PC-3 (cell line): Measurements from ENCODE around the gene INCA1. TPM values are rescaled to one million over a fixed set of nuclear protein-coding genes. Genes with fewer than 3 reads are reported as not detected.

ENCODE experiments used
- ATAC-seq: fragments of 200-7000 bp; cut with Tn5 transposase; 2 replicates; pipeline ENCODE4 v1.9.1; 2020; ENCODE audit warnings: mild to moderate bottlenecking, moderate library complexity
- BruUV-seq: library from RNA; stranded (reverse); fragments of 400-500 nt; replicated peaks from 2 replicates; lab custom pipeline; 2021; lab: Mats Ljungman, UMichigan
- CTCF ChIA-PET: fragments of 300-600 bp; sonication (Branson Sonifier 250); formaldehyde crosslinking; loops from one replicate; lab custom pipeline; 2022; ENCODE audit warnings: antibody characterized with exemption; lab: Charles Lee
- POLR2A ChIA-PET: fragments of 300-600 bp; sonication (Branson Sonifier 250); formaldehyde crosslinking; loops from one replicate; lab custom pipeline; 2022; ENCODE audit warnings: antibody characterized with exemption; ENCODE audit not compliant: unreplicated experiment; lab: Charles Lee
- DNase-seq: peaks from one replicate; pipeline ENCODE4 v3.0.0-alpha.2; 2015
- H2AFZ ChIP-seq: fragments of 300-600 bp; sonication (generic); 2 replicates; pipeline ENCODE4 v1.6.0; 2016; ENCODE audit warnings: antibody characterized with exemption, low read length
- H3F3A ChIP-seq: fragments of 300-600 bp; sonication (generic); one replicate; pipeline ENCODE4 v1.6.0; 2017; ENCODE audit warnings: antibody characterized with exemption, low read length, control low read depth, mild to moderate bottlenecking; ENCODE audit not compliant: unreplicated experiment
- H3K27ac ChIP-seq: fragments of 300-600 bp; sonication (generic); 2 replicates; pipeline ENCODE4 v1.5.1; 2016; ENCODE audit warnings: mild to moderate bottlenecking, low read length
- H3K27me3 ChIP-seq: fragments of 300-600 bp; sonication (generic); 2 replicates; pipeline ENCODE4 v1.6.1; 2016; ENCODE audit warnings: low read length, mixed read lengths
- H3K36me3 ChIP-seq: fragments of 300-600 bp; sonication (generic); 2 replicates; pipeline ENCODE4 v1.6.1; 2016; ENCODE audit warnings: low read depth, mixed run types, low read length, mixed read lengths
- H3K4me1 ChIP-seq: fragments of 300-600 bp; sonication (generic); 2 replicates; pipeline ENCODE4 v1.5.1; 2016; ENCODE audit warnings: low read length; ENCODE audit not compliant: insufficient read depth
- H3K4me2 ChIP-seq: fragments of 300-600 bp; sonication (generic); 2 replicates; pipeline ENCODE4 v1.6.0; 2016; ENCODE audit warnings: low read length
- H3K4me3 ChIP-seq: fragments of 300-600 bp; sonication (generic); 2 replicates; pipeline ENCODE4 v1.5.1; 2016; ENCODE audit warnings: mild to moderate bottlenecking, low read length, mixed read lengths
- H3K79me2 ChIP-seq: fragments of 300-600 bp; sonication (generic); 2 replicates; pipeline ENCODE4 v1.6.1; 2017; ENCODE audit warnings: low read length, mixed read lengths
- H3K9ac ChIP-seq: fragments of 300-600 bp; sonication (generic); 2 replicates; pipeline ENCODE4 v1.6.0; 2016; ENCODE audit warnings: mild to moderate bottlenecking, low read length
- H3K9me2 ChIP-seq: fragments of 300-600 bp; sonication (generic); replicated peaks from 2 replicates; pipeline ENCODE4 v1.6.1; 2016; ENCODE audit warnings: mixed run types, low read length, mixed read lengths
- H3K9me3 ChIP-seq: fragments of 300-600 bp; sonication (generic); 2 replicates; pipeline ENCODE4 v1.6.1; 2016; ENCODE audit warnings: low read length, mixed read lengths
- H4K20me1 ChIP-seq: fragments of 300-600 bp; sonication (generic); 2 replicates; pipeline ENCODE4 v1.6.1; 2016; ENCODE audit warnings: low read length, mixed read lengths
- CTCF ChIP-seq: fragments of 300-600 bp; sonication (generic); conservative IDR thresholded peaks from 2 replicates; pipeline ENCODE4 v1.5.1; 2017; ENCODE audit warnings: antibody characterized with exemption, low read depth, mild to moderate bottlenecking, low read length
- EZH2 ChIP-seq: fragments of 300-600 bp; sonication (generic); IDR thresholded peaks from one replicate; pipeline ENCODE4 v1.6.1; 2017; ENCODE audit warnings: antibody characterized with exemption, mild to moderate bottlenecking, low read length; ENCODE audit not compliant: unreplicated experiment
- EZH2phosphoT487 ChIP-seq: fragments of 300-600 bp; sonication (generic); IDR thresholded peaks from 2 replicates; pipeline ENCODE4 v1.6.1; 2018; ENCODE audit warnings: mild to moderate bottlenecking, antibody characterized with exemption, low read length, borderline replicate concordance
- intact Hi-C: fragments of 100-400 bp; cut with micrococcal nuclease; formaldehyde crosslinking; loops from 2 replicates; pipeline ENCODE4 v1.9.0; 2023
- total RNA-seq: library from RNA; depleted of rRNA; stranded (reverse); fragments of >200 nt; gene quantifications from 2 replicates; pipeline ENCODE4 v1.2.3, GENCODE V29; 2014

INCA1 gene
- total RNA-seq, 1 experiment from 2014 or later: not detected

DNA sequence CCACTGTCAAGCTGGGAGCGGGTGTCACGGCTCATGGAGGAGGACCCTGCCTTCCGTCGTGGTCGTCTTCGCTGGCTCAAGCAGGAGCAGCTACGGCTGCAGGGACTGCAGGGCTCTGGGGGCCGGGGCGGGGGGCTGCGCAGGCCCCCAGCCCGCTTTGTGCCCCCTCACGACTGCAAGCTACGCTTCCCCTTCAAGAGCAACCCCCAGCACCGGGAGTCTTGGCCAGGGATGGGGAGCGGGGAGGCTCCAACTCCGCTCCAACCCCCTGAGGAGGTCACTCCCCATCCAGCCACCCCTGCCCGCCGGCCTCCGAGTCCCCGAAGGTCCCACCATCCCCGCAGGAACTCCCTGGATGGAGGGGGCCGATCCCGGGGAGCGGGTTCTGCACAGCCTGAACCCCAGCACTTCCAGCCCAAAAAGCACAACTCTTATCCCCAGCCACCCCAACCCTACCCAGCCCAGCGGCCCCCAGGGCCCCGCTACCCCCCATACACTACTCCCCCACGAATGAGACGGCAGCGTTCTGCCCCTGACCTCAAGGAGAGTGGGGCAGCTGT is 26.3 kb upstream of the INCA1 start:
- POLR2A ChIA-PET: no interaction called here

GRCh38 chr17:5022171-5022711 is 24.9 kb upstream of the INCA1 start:
- Histone ChIP-seq H3K4me3 (no peak overlapping the region), H3K9me3 (no peaks in the 10 kb centered on the region), H3K9me2 (no peaks in the 10 kb centered on the region), H3K27me3 (no peaks in the 10 kb centered on the region), H3F3A (no peaks in the 10 kb centered on the region), H3K27ac (no peak overlapping the region), H3K36me3 (peaks cover 9% of the 10 kb centered on the region; the same call in 1 of the 2 replicates), H3K79me2 (no peaks in the 10 kb centered on the region), H3K4me1 (no peaks in the 10 kb centered on the region), H3K4me2 (no peak overlapping the region), H4K20me1 (no peaks in the 10 kb centered on the region), H2AFZ (no peak overlapping the region), H3K9ac (no peak overlapping the region)
- ChIA-PET CTCF (no interaction called here), POLR2A (no interaction called here)
- ATAC-seq: no peak
- no peak for DNase-seq
- TF ChIP-seq CTCF (no peak), EZH2phosphoT487 (no peak), EZH2 (no peak)
- intact Hi-C loops: no loop called here
- no TSS peak for BruUV-seq

More for the DNA sequence above, 26.3 kb upstream of the INCA1 start:
- BruUV-seq: no TSS peak
- 0 out of 2 replicates have a peak, but pooled peaks cover 6% of the 10 kb centered on the region for H3K36me3 ChIP-seq
- H3K4me2 ChIP-seq: no peak overlapping the region
- H3K79me2 ChIP-seq: no peaks in the 10 kb centered on the region
- no peak for ATAC-seq
- TF ChIP-seq CTCF: no peak
- TF ChIP-seq EZH2: no peak
- no peak for TF ChIP-seq EZH2phosphoT487
- intact Hi-C loops: no loop called here
- H4K20me1 ChIP-seq: no peaks in the 10 kb centered on the region
- no peaks in the 10 kb centered on the region for H3F3A ChIP-seq
- H3K27ac ChIP-seq: no peak overlapping the region
- no peaks in the 10 kb centered on the region for H3K9me2 ChIP-seq
- H2AFZ ChIP-seq: no peak overlapping the region
- H3K9ac ChIP-seq: no peak overlapping the region
- H3K4me3 ChIP-seq: no peak overlapping the region
- CTCF ChIA-PET: no interaction called here
- no peaks in the 10 kb centered on the region for H3K9me3 ChIP-seq
- no peak for DNase-seq
- no peaks in the 10 kb centered on the region for H3K27me3 ChIP-seq
- H3K4me1 ChIP-seq: no peaks in the 10 kb centered on the region

DNA sequence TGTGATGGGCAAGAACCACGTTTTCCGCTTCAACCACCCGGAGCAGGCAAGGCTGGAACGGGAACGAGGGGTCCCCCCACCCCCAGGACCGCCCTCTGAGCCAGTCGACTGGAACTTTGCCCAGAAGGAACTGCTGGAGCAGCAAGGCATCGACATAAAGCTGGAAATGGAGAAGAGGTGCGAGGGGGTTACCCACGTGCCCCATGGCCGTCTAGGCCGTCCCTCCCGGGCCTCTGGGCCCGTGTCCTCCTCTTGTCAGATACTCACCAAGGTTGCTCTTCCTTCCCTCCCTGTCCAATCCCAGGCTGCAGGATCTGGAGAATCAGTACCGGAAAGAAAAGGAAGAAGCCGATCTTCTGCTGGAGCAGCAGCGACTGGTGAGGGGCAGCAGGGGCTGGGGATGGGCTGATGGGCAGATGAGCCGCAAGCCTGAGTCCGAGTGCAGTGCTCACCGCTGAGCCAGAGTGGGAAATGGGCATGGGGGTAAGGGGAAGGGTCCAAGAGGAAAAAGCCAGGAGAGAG is 23.2 kb upstream of the INCA1 start:
- no TSS peak for BruUV-seq
- no peak for ATAC-seq
- H3K4me2 ChIP-seq: no peak overlapping the region
- TF ChIP-seq EZH2 (no peak), EZH2phosphoT487 (no peak), CTCF (no peak)
- H3K9me2 ChIP-seq: no peaks in the 10 kb centered on the region
- CTCF ChIA-PET: no interaction called here
- H3K4me1 ChIP-seq: no peaks in the 10 kb centered on the region
- POLR2A ChIA-PET: no interaction called here
- no peaks in the 10 kb centered on the region for H3F3A ChIP-seq
- no peak overlapping the region for H2AFZ ChIP-seq
- H3K9ac ChIP-seq: no peak overlapping the region
- no peak for DNase-seq
- H3K27me3 ChIP-seq: no peaks in the 10 kb centered on the region
- no peaks in the 10 kb centered on the region for H3K9me3 ChIP-seq
- H4K20me1 ChIP-seq: no peaks in the 10 kb centered on the region
- intact Hi-C loops: no loop called here
- peaks cover 9% of the 10 kb centered on the region; the same call in 1 of the 2 replicates for H3K36me3 ChIP-seq
- H3K4me3 ChIP-seq: no peak overlapping the region
- H3K27ac ChIP-seq: no peak overlapping the region
- no peaks in the 10 kb centered on the region for H3K79me2 ChIP-seq
